WTC11 (cell line): ENCODE measurements around the gene LIMS2. TPM values are rescaled to one million over a fixed set of nuclear protein-coding genes. Genes with fewer than 3 reads are reported as not detected.

Experiments used
- ATAC-seq: fragments of 200-7000 bp; cut with Tn5 transposase; 2 replicates; pipeline ENCODE4 v1.10.0; 2021; ENCODE audit warnings: mild to moderate bottlenecking, moderate library complexity
- CTCF ChIA-PET: fragments of 300-600 bp; sonication (Branson Sonifier 250); formaldehyde crosslinking; loops from one replicate; lab custom pipeline; 2021; ENCODE audit warnings: antibody characterized with exemption; lab: Charles Lee
- POLR2A ChIA-PET: fragments of 350-600 bp; sonication (Branson Sonifier 250); formaldehyde crosslinking; loops from one replicate; lab custom pipeline; 2021; ENCODE audit warnings: antibody characterized with exemption; lab: Charles Lee
- DNase-seq: peaks from one replicate; pipeline ENCODE4 v3.0.0; 2021; ENCODE audit warnings: low spot score
- H3K27ac Mint-ChIP-seq: 2 replicates; pipeline ENCODE4 v1.8.0; 2021; ENCODE audit warnings: mixed read lengths
- H3K27me3 Mint-ChIP-seq: 2 replicates; pipeline ENCODE4 v1.8.0; 2021; ENCODE audit warnings: low read depth, mild to moderate bottlenecking, moderate library complexity, mixed read lengths
- H3K36me3 Mint-ChIP-seq: 2 replicates; pipeline ENCODE4 v1.8.0; 2021; ENCODE audit warnings: mixed read lengths
- H3K4me1 Mint-ChIP-seq: 2 replicates; pipeline ENCODE4 v1.8.0; 2022; ENCODE audit warnings: mixed read lengths
- H3K4me3 Mint-ChIP-seq: 2 replicates; pipeline ENCODE4 v1.8.0; 2021; ENCODE audit warnings: mild to moderate bottlenecking, moderate library complexity, mixed read lengths
- H3K9me3 Mint-ChIP-seq: 2 replicates; pipeline ENCODE4 v1.8.0; 2021; ENCODE audit warnings: mixed read lengths
- ATF2 ChIP-seq: sonication (generic); formaldehyde crosslinking; IDR thresholded peaks from 2 replicates; pipeline ENCODE4 v1.8.1; 2022; ENCODE audit warnings: low read depth, missing genetic modification reagents, borderline replicate concordance
- CREB1 ChIP-seq: sonication (generic); formaldehyde crosslinking; IDR thresholded peaks from 2 replicates; pipeline ENCODE4 v1.8.0; 2023; ENCODE audit warnings: mild to moderate bottlenecking, missing genetic modification reagents
- ELF4 ChIP-seq: sonication (generic); formaldehyde crosslinking; IDR thresholded peaks from 2 replicates; pipeline ENCODE4 v1.8.1; 2022; ENCODE audit warnings: low read depth, mild to moderate bottlenecking, moderate library complexity, missing genetic modification reagents
- ESRRA ChIP-seq: sonication (generic); formaldehyde crosslinking; IDR thresholded peaks from 2 replicates; pipeline ENCODE4 v1.8.1; 2022; ENCODE audit warnings: mild to moderate bottlenecking, missing genetic modification reagents, borderline replicate concordance
- GABPB1 ChIP-seq: sonication (generic); formaldehyde crosslinking; IDR thresholded peaks from 2 replicates; pipeline ENCODE4 v1.8.1; 2023; ENCODE audit warnings: mild to moderate bottlenecking, missing genetic modification reagents
- NFE2L1 ChIP-seq: sonication (generic); formaldehyde crosslinking; IDR thresholded peaks from 2 replicates; pipeline ENCODE4 v1.8.1; 2023; ENCODE audit warnings: missing genetic modification reagents
- OVOL2 ChIP-seq: fragments of 250-450 bp; sonication (Bioruptor Pico); IDR thresholded peaks from 2 replicates; pipeline ENCODE4 v1.9.0; 2021; ENCODE audit warnings: mild to moderate bottlenecking, borderline replicate concordance
- TCF7 ChIP-seq: sonication (generic); formaldehyde crosslinking; IDR thresholded peaks from 2 replicates; pipeline ENCODE4 v1.8.0; 2022; ENCODE audit warnings: mild to moderate bottlenecking, low read depth, missing genetic modification reagents, moderate library complexity
- USF2 ChIP-seq: sonication (generic); formaldehyde crosslinking; IDR thresholded peaks from 2 replicates; pipeline ENCODE4 v1.8.1; 2023; ENCODE audit warnings: mild to moderate bottlenecking, missing genetic modification reagents, moderate library complexity
- ZBTB21 ChIP-seq: sonication (generic); formaldehyde crosslinking; IDR thresholded peaks from 2 replicates; pipeline ENCODE4 v1.8.1; 2023; ENCODE audit warnings: mild to moderate bottlenecking, missing genetic modification reagents, borderline replicate concordance
- ZNF416 ChIP-seq: fragments of 250-450 bp; sonication (Bioruptor Pico); IDR thresholded peaks from 2 replicates; pipeline ENCODE4 v1.9.0; 2021; ENCODE audit warnings: mild to moderate bottlenecking, inconsistent platforms
- ZNF425 ChIP-seq: fragments of 250-450 bp; sonication (Bioruptor Pico); conservative IDR thresholded peaks from 2 replicates; pipeline ENCODE4 v1.9.0; 2021; ENCODE audit warnings: mild to moderate bottlenecking
- total RNA-seq: library from RNA; stranded (reverse); gene quantifications from 3 replicates; pipeline ENCODE4 v1.2.3, GENCODE V29; 2021
- TF ChIP-seq, protein P1 (sequence below): sonication (generic); formaldehyde crosslinking; IDR thresholded peaks from 2 replicates; pipeline ENCODE4 v1.8.1; 2022; ENCODE audit warnings: mild to moderate bottlenecking, missing genetic modification reagents, moderate library complexity, borderline replicate concordance
- TF ChIP-seq, protein P2 (sequence below): sonication (generic); formaldehyde crosslinking; conservative IDR thresholded peaks from 2 replicates; pipeline ENCODE4 v1.8.1; 2023; ENCODE audit warnings: mild to moderate bottlenecking, low read depth, missing genetic modification reagents, moderate library complexity
- TF ChIP-seq, protein P3 (sequence below): sonication (generic); formaldehyde crosslinking; IDR thresholded peaks from 2 replicates; pipeline ENCODE4 v1.8.0; 2022; ENCODE audit warnings: missing genetic modification reagents
- TF ChIP-seq, protein P4 (sequence below): sonication (generic); formaldehyde crosslinking; IDR thresholded peaks from 2 replicates; pipeline ENCODE4 v1.8.1; 2023; ENCODE audit warnings: mild to moderate bottlenecking, missing genetic modification reagents
- TF ChIP-seq, protein P5 (sequence below): sonication (generic); formaldehyde crosslinking; IDR thresholded peaks from 2 replicates; pipeline ENCODE4 v1.8.1; 2022; ENCODE audit warnings: low read depth, mild to moderate bottlenecking, moderate library complexity, missing genetic modification reagents, borderline replicate concordance
- TF ChIP-seq, protein P6 (sequence below): sonication (generic); formaldehyde crosslinking; conservative IDR thresholded peaks from 2 replicates; pipeline ENCODE4 v1.8.1; 2022; ENCODE audit warnings: mild to moderate bottlenecking, missing genetic modification reagents

Gene LIMS2
- total RNA-seq, 1 experiment from 2014 or later: 2.4 TPM

GRCh38 chr2:127597984-127598380 lies 77.3 kb downstream of the LIMS2 start:
- ChIA-PET POLR2A (no interaction called here), CTCF (no interaction called here)
- no peak overlapping the region for H3K4me3 Mint-ChIP-seq
- H3K27me3 Mint-ChIP-seq: no peaks in the 10 kb centered on the region; the same call in 1 of the 2 replicates
- H3K27ac Mint-ChIP-seq: no peak overlapping the region
- H3K4me1 Mint-ChIP-seq: no peaks in the 10 kb centered on the region
- no peak for TF ChIP-seq ELF4 (CRISPR knock-in tag)
- no peak for TF ChIP-seq CREB1 (CRISPR knock-in tag)
- TF ChIP-seq, protein P1, sequence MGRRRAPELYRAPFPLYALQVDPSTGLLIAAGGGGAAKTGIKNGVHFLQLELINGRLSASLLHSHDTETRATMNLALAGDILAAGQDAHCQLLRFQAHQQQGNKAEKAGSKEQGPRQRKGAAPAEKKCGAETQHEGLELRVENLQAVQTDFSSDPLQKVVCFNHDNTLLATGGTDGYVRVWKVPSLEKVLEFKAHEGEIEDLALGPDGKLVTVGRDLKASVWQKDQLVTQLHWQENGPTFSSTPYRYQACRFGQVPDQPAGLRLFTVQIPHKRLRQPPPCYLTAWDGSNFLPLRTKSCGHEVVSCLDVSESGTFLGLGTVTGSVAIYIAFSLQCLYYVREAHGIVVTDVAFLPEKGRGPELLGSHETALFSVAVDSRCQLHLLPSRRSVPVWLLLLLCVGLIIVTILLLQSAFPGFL: no peak
- no peak for TF ChIP-seq ZNF416 (CRISPR knock-in tag)
- TF ChIP-seq, protein P2, sequence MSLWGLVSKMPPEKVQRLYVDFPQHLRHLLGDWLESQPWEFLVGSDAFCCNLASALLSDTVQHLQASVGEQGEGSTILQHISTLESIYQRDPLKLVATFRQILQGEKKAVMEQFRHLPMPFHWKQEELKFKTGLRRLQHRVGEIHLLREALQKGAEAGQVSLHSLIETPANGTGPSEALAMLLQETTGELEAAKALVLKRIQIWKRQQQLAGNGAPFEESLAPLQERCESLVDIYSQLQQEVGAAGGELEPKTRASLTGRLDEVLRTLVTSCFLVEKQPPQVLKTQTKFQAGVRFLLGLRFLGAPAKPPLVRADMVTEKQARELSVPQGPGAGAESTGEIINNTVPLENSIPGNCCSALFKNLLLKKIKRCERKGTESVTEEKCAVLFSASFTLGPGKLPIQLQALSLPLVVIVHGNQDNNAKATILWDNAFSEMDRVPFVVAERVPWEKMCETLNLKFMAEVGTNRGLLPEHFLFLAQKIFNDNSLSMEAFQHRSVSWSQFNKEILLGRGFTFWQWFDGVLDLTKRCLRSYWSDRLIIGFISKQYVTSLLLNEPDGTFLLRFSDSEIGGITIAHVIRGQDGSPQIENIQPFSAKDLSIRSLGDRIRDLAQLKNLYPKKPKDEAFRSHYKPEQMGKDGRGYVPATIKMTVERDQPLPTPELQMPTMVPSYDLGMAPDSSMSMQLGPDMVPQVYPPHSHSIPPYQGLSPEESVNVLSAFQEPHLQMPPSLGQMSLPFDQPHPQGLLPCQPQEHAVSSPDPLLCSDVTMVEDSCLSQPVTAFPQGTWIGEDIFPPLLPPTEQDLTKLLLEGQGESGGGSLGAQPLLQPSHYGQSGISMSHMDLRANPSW (CRISPR knock-in tag): no peak
- TF ChIP-seq, protein P3, sequence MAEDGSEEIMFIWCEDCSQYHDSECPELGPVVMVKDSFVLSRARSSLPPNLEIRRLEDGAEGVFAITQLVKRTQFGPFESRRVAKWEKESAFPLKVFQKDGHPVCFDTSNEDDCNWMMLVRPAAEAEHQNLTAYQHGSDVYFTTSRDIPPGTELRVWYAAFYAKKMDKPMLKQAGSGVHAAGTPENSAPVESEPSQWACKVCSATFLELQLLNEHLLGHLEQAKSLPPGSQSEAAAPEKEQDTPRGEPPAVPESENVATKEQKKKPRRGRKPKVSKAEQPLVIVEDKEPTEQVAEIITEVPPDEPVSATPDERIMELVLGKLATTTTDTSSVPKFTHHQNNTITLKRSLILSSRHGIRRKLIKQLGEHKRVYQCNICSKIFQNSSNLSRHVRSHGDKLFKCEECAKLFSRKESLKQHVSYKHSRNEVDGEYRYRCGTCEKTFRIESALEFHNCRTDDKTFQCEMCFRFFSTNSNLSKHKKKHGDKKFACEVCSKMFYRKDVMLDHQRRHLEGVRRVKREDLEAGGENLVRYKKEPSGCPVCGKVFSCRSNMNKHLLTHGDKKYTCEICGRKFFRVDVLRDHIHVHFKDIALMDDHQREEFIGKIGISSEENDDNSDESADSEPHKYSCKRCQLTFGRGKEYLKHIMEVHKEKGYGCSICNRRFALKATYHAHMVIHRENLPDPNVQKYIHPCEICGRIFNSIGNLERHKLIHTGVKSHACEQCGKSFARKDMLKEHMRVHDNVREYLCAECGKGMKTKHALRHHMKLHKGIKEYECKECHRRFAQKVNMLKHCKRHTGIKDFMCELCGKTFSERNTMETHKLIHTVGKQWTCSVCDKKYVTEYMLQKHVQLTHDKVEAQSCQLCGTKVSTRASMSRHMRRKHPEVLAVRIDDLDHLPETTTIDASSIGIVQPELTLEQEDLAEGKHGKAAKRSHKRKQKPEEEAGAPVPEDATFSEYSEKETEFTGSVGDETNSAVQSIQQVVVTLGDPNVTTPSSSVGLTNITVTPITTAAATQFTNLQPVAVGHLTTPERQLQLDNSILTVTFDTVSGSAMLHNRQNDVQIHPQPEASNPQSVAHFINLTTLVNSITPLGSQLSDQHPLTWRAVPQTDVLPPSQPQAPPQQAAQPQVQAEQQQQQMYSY: no peak
- no peak for TF ChIP-seq ZBTB21 (CRISPR knock-in tag)
- no peak for TF ChIP-seq ZNF425 (CRISPR knock-in tag)
- TF ChIP-seq OVOL2 (CRISPR knock-in tag): no peak
- TF ChIP-seq, protein P4, sequence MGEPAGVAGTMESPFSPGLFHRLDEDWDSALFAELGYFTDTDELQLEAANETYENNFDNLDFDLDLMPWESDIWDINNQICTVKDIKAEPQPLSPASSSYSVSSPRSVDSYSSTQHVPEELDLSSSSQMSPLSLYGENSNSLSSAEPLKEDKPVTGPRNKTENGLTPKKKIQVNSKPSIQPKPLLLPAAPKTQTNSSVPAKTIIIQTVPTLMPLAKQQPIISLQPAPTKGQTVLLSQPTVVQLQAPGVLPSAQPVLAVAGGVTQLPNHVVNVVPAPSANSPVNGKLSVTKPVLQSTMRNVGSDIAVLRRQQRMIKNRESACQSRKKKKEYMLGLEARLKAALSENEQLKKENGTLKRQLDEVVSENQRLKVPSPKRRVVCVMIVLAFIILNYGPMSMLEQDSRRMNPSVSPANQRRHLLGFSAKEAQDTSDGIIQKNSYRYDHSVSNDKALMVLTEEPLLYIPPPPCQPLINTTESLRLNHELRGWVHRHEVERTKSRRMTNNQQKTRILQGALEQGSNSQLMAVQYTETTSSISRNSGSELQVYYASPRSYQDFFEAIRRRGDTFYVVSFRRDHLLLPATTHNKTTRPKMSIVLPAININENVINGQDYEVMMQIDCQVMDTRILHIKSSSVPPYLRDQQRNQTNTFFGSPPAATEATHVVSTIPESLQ: no peak
- TF ChIP-seq, protein P5, sequence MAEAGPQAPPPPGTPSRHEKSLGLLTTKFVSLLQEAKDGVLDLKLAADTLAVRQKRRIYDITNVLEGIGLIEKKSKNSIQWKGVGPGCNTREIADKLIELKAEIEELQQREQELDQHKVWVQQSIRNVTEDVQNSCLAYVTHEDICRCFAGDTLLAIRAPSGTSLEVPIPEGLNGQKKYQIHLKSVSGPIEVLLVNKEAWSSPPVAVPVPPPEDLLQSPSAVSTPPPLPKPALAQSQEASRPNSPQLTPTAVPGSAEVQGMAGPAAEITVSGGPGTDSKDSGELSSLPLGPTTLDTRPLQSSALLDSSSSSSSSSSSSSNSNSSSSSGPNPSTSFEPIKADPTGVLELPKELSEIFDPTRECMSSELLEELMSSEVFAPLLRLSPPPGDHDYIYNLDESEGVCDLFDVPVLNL (CRISPR knock-in tag): no peak
- TF ChIP-seq TCF7 (CRISPR knock-in tag): no peak
- TF ChIP-seq, protein P6, sequence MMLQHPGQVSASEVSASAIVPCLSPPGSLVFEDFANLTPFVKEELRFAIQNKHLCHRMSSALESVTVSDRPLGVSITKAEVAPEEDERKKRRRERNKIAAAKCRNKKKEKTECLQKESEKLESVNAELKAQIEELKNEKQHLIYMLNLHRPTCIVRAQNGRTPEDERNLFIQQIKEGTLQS: no peak
- no peak for TF ChIP-seq NFE2L1 (CRISPR knock-in tag)
- no peak for TF ChIP-seq USF2 (CRISPR knock-in tag)
- no peak for TF ChIP-seq ATF2
- TF ChIP-seq GABPB1 (CRISPR knock-in tag): no peak
- no peak for TF ChIP-seq ESRRA (CRISPR knock-in tag)
- no peaks in the 10 kb centered on the region for H3K36me3 Mint-ChIP-seq
- no peak for ATAC-seq
- no peak for DNase-seq
- peaks cover 1% of the 10 kb centered on the region for H3K9me3 Mint-ChIP-seq
